SK-N-SH treated with all-trans-retinoic acid at 6 μM for 48 hours (cell line): Measurements from ENCODE around the gene POLR3A.

Experiments used
- ATAC-seq: fragments of 200-7000 bp; cut with Tn5 transposase; 3 replicates; pipeline ENCODE4 v1.9.1; 2020; ENCODE audit warnings: mild to moderate bottlenecking, moderate library complexity
- ARNTL ChIP-seq: fragments of 450-650 bp; formaldehyde crosslinking; IDR thresholded peaks from 2 replicates; pipeline ENCODE4 v1.5.0; 2020; ENCODE audit warnings: low read depth, mild to moderate bottlenecking, moderate library complexity, borderline replicate concordance
- BACH2 ChIP-seq: fragments of 250-450 bp; sonication (Bioruptor Pico); IDR thresholded peaks from 2 replicates; pipeline ENCODE4 v1.9.0; 2021; ENCODE audit warnings: mild to moderate bottlenecking, borderline replicate concordance
- CSDC2 ChIP-seq: fragments of 250-450 bp; sonication (Bioruptor Pico); IDR thresholded peaks from 2 replicates; pipeline ENCODE4 v1.5.0; 2020; ENCODE audit warnings: mild to moderate bottlenecking, moderate library complexity
- CSRNP3 ChIP-seq: fragments of 250-450 bp; sonication (Bioruptor Pico); IDR thresholded peaks from 2 replicates; pipeline ENCODE4 v1.5.1; 2021; ENCODE audit warnings: mild to moderate bottlenecking, moderate library complexity
- ESRRG ChIP-seq: fragments of 250-450 bp; sonication (Bioruptor Pico); IDR thresholded peaks from 2 replicates; pipeline ENCODE4 v1.6.1; 2021; ENCODE audit warnings: mild to moderate bottlenecking
- GLIS3 ChIP-seq: fragments of 250-450 bp; sonication (Bioruptor Pico); IDR thresholded peaks from 2 replicates; pipeline ENCODE4 v1.5.0; 2020; ENCODE audit warnings: mild to moderate bottlenecking, moderate library complexity
- ISL1 ChIP-seq: fragments of 250-450 bp; sonication (Bioruptor Pico); IDR thresholded peaks from 2 replicates; pipeline ENCODE4 v2.1.2; 2022; ENCODE audit warnings: mild to moderate bottlenecking, moderate library complexity
- OSR1 ChIP-seq: fragments of 250-450 bp; sonication (Bioruptor Pico); IDR thresholded peaks from 2 replicates; pipeline ENCODE4 v1.8.0; 2022; ENCODE audit warnings: moderate library complexity, mild to moderate bottlenecking, inconsistent platforms
- PPARA ChIP-seq: fragments of 250-450 bp; sonication (Bioruptor Pico); IDR thresholded peaks from 2 replicates; pipeline ENCODE4 v1.5.0; 2020; ENCODE audit warnings: mild to moderate bottlenecking, borderline replicate concordance
- RARB ChIP-seq: fragments of 250-450 bp; sonication (Bioruptor Pico); IDR thresholded peaks from 2 replicates; pipeline ENCODE4 v1.8.0; 2021; ENCODE audit warnings: mild to moderate bottlenecking, moderate library complexity
- SNAI2 ChIP-seq: fragments of 250-450 bp; sonication (Bioruptor Pico); IDR thresholded peaks from 2 replicates; pipeline ENCODE4 v1.5.0; 2020; ENCODE audit warnings: mild to moderate bottlenecking, moderate library complexity
- TCF4 ChIP-seq: fragments of 250-450 bp; sonication (Bioruptor Pico); IDR thresholded peaks from 2 replicates; pipeline ENCODE4 v1.8.0; 2021; ENCODE audit warnings: mild to moderate bottlenecking, moderate library complexity, borderline replicate concordance
- TOX ChIP-seq: fragments of 250-450 bp; sonication (Bioruptor Pico); IDR thresholded peaks from 2 replicates; pipeline ENCODE4 v1.8.0; 2021; ENCODE audit warnings: mild to moderate bottlenecking, moderate library complexity, borderline replicate concordance
- ZC3H10 ChIP-seq: fragments of 250-450 bp; sonication (Bioruptor Pico); IDR thresholded peaks from 2 replicates; pipeline ENCODE4 v1.5.1; 2021; ENCODE audit warnings: mild to moderate bottlenecking, moderate library complexity
- ZFP3 ChIP-seq: fragments of 250-450 bp; sonication (Bioruptor Pico); IDR thresholded peaks from 2 replicates; pipeline ENCODE4 v1.5.0; 2020; ENCODE audit warnings: mild to moderate bottlenecking, moderate library complexity
- ZFP30 ChIP-seq: fragments of 450-650 bp; formaldehyde crosslinking; IDR thresholded peaks from 2 replicates; pipeline ENCODE4 v1.5.0; 2022; ENCODE audit warnings: mild to moderate bottlenecking, moderate library complexity
- ZNF70 ChIP-seq: fragments of 450-650 bp; formaldehyde crosslinking; IDR thresholded peaks from 2 replicates; pipeline ENCODE4 v1.5.0; 2020; ENCODE audit warnings: mild to moderate bottlenecking, moderate library complexity
- ZNF8 ChIP-seq: fragments of 450-650 bp; formaldehyde crosslinking; IDR thresholded peaks from 2 replicates; pipeline ENCODE4 v1.5.0; 2020; ENCODE audit warnings: mild to moderate bottlenecking, moderate library complexity
- TF ChIP-seq, protein P1 (sequence below): fragments of 250-450 bp; sonication (Bioruptor Pico); IDR thresholded peaks from 2 replicates; pipeline ENCODE4 v1.5.1; 2020; ENCODE audit warnings: low read depth, mild to moderate bottlenecking, moderate library complexity
- TF ChIP-seq, protein P2 (sequence below): fragments of 250-450 bp; sonication (Bioruptor Pico); IDR thresholded peaks from 2 replicates; pipeline ENCODE4 v1.8.0; 2021; ENCODE audit warnings: low read depth, mild to moderate bottlenecking, moderate library complexity, borderline replicate concordance
- TF ChIP-seq, protein P3 (sequence below): fragments of 250-450 bp; sonication (Bioruptor Pico); IDR thresholded peaks from 2 replicates; pipeline ENCODE4 v1.5.0; 2020; ENCODE audit warnings: mild to moderate bottlenecking, moderate library complexity

POLR3A gene

DNA sequence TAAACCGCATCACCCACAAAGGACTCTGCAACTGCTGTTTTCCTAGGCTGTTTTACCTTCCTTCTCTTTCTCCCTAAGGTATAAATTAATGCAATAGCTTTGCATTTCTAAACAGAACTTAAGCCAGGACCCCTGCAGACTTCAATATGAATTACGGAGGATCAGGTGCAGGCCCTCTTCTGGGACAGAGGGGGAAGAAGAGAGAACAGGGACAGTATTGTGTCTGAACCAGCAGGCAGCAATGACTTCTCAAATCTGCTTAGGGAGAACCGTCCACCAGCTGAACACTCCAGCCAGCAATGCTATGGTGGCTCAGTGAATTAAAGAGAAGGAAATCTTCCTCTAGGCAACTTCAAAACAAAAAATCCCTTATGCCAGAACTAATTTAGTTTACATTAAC, 35.7 kb downstream of the POLR3A start:
- TF ChIP-seq ZNF8 (CRISPR knock-in tag) (no peak), PPARA (CRISPR knock-in tag) (no peak), ZNF70 (CRISPR knock-in tag) (no peak), RARB (no peak), ESRRG (CRISPR knock-in tag) (no peak), OSR1 (CRISPR knock-in tag) (no peak), ZC3H10 (no peak), ARNTL (CRISPR knock-in tag) (no peak), TCF4 (CRISPR knock-in tag) (no peak), ZFP30 (no peak), SNAI2 (CRISPR knock-in tag) (no peak), TOX (CRISPR knock-in tag) (no peak), CSDC2 (no peak), ZFP3 (CRISPR knock-in tag) (no peak), BACH2 (CRISPR knock-in tag) (no peak)
- TF ChIP-seq, protein P1, sequence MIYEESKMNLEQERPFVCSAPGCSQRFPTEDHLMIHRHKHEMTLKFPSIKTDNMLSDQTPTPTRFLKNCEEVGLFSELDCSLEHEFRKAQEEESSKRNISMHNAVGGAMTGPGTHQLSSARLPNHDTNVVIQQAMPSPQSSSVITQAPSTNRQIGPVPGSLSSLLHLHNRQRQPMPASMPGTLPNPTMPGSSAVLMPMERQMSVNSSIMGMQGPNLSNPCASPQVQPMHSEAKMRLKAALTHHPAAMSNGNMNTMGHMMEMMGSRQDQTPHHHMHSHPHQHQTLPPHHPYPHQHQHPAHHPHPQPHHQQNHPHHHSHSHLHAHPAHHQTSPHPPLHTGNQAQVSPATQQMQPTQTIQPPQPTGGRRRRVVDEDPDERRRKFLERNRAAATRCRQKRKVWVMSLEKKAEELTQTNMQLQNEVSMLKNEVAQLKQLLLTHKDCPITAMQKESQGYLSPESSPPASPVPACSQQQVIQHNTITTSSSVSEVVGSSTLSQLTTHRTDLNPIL (CRISPR knock-in tag), result no peak
- TF ChIP-seq, protein P2, sequence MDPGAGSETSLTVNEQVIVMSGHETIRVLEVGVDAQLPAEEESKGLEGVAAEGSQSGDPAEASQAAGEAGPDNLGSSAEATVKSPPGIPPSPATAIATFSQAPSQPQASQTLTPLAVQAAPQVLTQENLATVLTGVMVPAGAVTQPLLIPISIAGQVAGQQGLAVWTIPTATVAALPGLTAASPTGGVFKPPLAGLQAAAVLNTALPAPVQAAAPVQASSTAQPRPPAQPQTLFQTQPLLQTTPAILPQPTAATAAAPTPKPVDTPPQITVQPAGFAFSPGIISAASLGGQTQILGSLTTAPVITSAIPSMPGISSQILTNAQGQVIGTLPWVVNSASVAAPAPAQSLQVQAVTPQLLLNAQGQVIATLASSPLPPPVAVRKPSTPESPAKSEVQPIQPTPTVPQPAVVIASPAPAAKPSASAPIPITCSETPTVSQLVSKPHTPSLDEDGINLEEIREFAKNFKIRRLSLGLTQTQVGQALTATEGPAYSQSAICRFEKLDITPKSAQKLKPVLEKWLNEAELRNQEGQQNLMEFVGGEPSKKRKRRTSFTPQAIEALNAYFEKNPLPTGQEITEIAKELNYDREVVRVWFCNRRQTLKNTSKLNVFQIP, result no peak
- no peak for ATAC-seq

DNA sequence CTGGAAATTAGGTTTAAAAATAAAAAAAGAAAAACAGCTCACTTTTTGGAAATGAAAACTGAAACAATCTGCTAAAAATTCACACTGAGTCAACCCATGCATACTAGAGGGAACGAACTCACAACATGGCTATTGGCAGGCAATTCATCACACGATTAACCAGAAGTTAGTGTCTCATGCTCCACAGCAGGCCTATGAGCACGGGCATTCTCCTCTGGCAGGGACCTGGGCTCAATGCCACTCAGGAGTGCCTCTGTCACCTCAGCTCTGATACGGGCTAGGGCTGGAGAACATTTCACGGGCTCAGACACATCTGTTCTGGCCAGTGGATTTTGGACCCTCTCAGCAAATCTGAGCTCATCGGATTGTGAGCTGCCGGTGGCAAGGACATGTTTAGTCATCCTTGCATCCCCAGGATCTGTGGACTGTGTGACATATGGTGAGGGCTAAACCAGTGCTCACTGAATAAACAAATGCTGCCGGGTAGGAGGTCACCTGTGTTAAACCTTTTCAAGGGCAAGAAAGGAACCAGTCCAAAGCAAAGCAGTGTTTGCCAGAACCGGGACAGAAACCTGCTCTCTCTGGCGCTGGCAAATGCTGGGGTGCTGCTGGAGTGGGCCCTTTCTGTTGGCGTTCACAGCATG, 40.1 kb downstream of the POLR3A start:
- ATAC-seq, result no peak
- TF ChIP-seq TOX (CRISPR knock-in tag) (no peak), SNAI2 (CRISPR knock-in tag) (no peak), TCF4 (CRISPR knock-in tag) (no peak), ESRRG (CRISPR knock-in tag) (no peak), ZNF8 (CRISPR knock-in tag) (no peak), ZNF70 (CRISPR knock-in tag) (no peak), ARNTL (CRISPR knock-in tag) (no peak), CSRNP3 (CRISPR knock-in tag) (no peak), PPARA (CRISPR knock-in tag) (no peak), OSR1 (CRISPR knock-in tag) (no peak)
- TF ChIP-seq, protein P1 (CRISPR knock-in tag), result no peak

- TF ChIP-seq RARB, result no peak
- no peak for TF ChIP-seq ISL1 (CRISPR knock-in tag)
- TF ChIP-seq, protein P2, result no peak
- no peak for TF ChIP-seq ZFP30
- no peak for TF ChIP-seq PPARA (CRISPR knock-in tag)
- no peak for TF ChIP-seq OSR1 (CRISPR knock-in tag)
Measured at GRCh38 chr10:77987671-77988255, 41.6 kb downstream of the POLR3A start.

DNA sequence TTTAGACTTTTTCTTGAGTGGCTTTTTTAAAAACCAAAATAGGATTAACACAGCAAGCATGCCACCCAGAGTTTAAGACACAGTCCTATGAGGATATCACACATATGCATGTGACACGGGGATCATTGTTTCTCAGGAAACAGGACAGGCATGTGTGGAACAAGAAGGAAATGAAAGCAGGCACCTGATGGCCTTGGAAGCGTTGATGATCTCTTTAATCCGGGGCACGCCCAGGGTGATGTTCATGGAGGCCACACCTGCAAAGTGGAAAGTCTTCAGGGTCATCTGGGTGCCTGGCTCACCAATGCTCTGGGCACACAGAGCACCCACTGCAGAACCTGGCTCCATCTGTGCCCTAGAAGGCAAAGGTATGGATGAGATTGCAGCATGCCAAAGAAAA, 44.3 kb downstream of the POLR3A start:
- TF ChIP-seq, protein P3, sequence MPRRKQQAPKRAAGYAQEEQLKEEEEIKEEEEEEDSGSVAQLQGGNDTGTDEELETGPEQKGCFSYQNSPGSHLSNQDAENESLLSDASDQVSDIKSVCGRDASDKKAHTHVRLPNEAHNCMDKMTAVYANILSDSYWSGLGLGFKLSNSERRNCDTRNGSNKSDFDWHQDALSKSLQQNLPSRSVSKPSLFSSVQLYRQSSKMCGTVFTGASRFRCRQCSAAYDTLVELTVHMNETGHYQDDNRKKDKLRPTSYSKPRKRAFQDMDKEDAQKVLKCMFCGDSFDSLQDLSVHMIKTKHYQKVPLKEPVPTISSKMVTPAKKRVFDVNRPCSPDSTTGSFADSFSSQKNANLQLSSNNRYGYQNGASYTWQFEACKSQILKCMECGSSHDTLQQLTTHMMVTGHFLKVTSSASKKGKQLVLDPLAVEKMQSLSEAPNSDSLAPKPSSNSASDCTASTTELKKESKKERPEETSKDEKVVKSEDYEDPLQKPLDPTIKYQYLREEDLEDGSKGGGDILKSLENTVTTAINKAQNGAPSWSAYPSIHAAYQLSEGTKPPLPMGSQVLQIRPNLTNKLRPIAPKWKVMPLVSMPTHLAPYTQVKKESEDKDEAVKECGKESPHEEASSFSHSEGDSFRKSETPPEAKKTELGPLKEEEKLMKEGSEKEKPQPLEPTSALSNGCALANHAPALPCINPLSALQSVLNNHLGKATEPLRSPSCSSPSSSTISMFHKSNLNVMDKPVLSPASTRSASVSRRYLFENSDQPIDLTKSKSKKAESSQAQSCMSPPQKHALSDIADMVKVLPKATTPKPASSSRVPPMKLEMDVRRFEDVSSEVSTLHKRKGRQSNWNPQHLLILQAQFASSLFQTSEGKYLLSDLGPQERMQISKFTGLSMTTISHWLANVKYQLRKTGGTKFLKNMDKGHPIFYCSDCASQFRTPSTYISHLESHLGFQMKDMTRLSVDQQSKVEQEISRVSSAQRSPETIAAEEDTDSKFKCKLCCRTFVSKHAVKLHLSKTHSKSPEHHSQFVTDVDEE (CRISPR knock-in tag), result no peak
- TF ChIP-seq, protein P2, result no peak
- TF ChIP-seq GLIS3, result no peak
- no peak for TF ChIP-seq OSR1 (CRISPR knock-in tag)
- no peak for TF ChIP-seq ZNF70 (CRISPR knock-in tag)
- ATAC-seq, result no peak

More at GRCh38 chr10:77987671-77988255, 41.6 kb downstream of the POLR3A start:
- ATAC-seq, result no peak
